ENCODE results near the gene SNTB2.

DNA sequence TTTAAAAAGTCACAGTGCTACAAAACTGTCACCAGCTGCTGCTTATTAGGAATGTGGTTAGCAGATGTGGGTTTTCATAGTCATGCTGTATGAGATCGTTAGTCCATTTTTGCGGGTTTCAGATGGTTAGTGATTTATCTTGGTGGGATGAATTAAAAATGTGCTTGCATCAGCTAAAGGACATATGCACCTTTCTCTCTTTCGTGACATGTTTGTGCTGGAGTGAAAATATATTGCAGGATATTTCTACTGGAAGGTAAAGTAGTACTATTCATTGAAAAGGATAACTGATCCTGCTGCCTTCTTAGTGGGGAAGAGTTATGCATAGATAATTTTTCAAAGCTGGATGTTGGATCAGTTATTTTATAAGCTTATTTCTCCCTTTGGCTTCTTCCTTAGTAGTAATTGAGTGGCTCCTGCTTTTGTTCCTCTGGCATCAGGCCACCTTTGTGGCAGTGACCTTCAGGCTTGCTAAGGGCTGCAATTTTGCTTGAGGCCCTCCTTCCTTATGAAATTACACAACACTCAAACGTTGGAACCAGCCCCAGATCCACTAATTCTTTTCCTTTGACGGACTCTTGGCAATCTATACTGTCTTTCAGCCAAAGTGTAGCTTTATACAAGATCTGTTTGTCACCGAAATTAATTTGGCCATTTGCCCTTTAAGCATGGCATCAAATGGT lies 7.5 kb upstream of the SNTB2 start:
- TF ChIP-seq POLR2AphosphoS5 (IDR thresholded peaks at IDR 0.05) (peak; percentile 91), POLR2A (IDR thresholded peaks at IDR 0.05) (no peak)
- TF ChIP-seq, protein P1, sequence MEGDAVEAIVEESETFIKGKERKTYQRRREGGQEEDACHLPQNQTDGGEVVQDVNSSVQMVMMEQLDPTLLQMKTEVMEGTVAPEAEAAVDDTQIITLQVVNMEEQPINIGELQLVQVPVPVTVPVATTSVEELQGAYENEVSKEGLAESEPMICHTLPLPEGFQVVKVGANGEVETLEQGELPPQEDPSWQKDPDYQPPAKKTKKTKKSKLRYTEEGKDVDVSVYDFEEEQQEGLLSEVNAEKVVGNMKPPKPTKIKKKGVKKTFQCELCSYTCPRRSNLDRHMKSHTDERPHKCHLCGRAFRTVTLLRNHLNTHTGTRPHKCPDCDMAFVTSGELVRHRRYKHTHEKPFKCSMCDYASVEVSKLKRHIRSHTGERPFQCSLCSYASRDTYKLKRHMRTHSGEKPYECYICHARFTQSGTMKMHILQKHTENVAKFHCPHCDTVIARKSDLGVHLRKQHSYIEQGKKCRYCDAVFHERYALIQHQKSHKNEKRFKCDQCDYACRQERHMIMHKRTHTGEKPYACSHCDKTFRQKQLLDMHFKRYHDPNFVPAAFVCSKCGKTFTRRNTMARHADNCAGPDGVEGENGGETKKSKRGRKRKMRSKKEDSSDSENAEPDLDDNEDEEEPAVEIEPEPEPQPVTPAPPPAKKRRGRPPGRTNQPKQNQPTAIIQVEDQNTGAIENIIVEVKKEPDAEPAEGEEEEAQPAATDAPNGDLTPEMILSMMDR (IDR thresholded peaks at IDR 0.05) = no peak

Data from prostate gland (tissue), 2 donors.